Stimulated activated naive CD4-positive, alpha-beta T cell (primary cell): Measurements from ENCODE around the gene AKAP6.

Experiments used
- DNase-seq, 6 experiments: peaks; one replicate each; lab custom pipeline; 2025; lab: John Stamatoyannopoulos, UW

AKAP6 gene

GRCh38 chr14:32407130-32407529, 78.0 kb downstream of the AKAP6 start:
- no peak for DNase-seq

- no peak for DNase-seq
These were observed 78.9 kb downstream of the AKAP6 start for GRCh38 chr14:32408018-32408417.

- no peak for DNase-seq
These were observed 83.0 kb downstream of the AKAP6 start for GRCh38 chr14:32412103-32412502.

- DNase-seq = no peak
These were observed 83.4 kb downstream of the AKAP6 start for GRCh38 chr14:32412532-32412931.

GRCh38 chr14:32413967-32414640, 85.0 kb downstream of the AKAP6 start:
- no peak for DNase-seq

- DNase-seq = no peak
These were observed 85.7 kb downstream of the AKAP6 start for GRCh38 chr14:32414808-32415255.

GRCh38 chr14:32417956-32418552, 89.0 kb downstream of the AKAP6 start:
- DNase-seq = no peak

- DNase-seq = no peak
These were observed 90.3 kb downstream of the AKAP6 start for GRCh38 chr14:32419429-32419828.

GRCh38 chr14:32421781-32422180, 92.7 kb downstream of the AKAP6 start:
- DNase-seq = no peak

- DNase-seq = no peak
These were observed 93.3 kb downstream of the AKAP6 start for GRCh38 chr14:32422440-32422839.

- DNase-seq = no peak
These were observed 96.9 kb downstream of the AKAP6 start for GRCh38 chr14:32426028-32426427.

- no peak for DNase-seq
These were observed 97.7 kb downstream of the AKAP6 start for GRCh38 chr14:32426586-32427388.

- DNase-seq = no peak
These were observed 98.8 kb downstream of the AKAP6 start for GRCh38 chr14:32427726-32428528.

GRCh38 chr14:32428875-32429274, 99.8 kb downstream of the AKAP6 start:
- DNase-seq = no peak

GRCh38 chr14:32430326-32430725, 101.2 kb downstream of the AKAP6 start:
- DNase-seq = no peak

GRCh38 chr14:32432813-32433538, 103.9 kb downstream of the AKAP6 start:
- no peak for DNase-seq

GRCh38 chr14:32434180-32434579, 105.1 kb downstream of the AKAP6 start:
- no peak for DNase-seq

- no peak for DNase-seq
These were observed 105.8 kb downstream of the AKAP6 start for GRCh38 chr14:32434880-32435279.

GRCh38 chr14:32435411-32435810, 106.3 kb downstream of the AKAP6 start:
- DNase-seq = no peak

GRCh38 chr14:32436993-32437392, 107.9 kb downstream of the AKAP6 start:
- DNase-seq = no peak

GRCh38 chr14:32438517-32438916, 109.4 kb downstream of the AKAP6 start:
- DNase-seq = no peak
